Esophagus muscularis mucosa (tissue), 3 donors: ENCODE measurements around the gene AFG1L.

ENCODE experiments used
- CTCF ChIP-seq, 3 experiments: fragments of 200-600 bp in 2 of 3; fragments of 450-650 bp in 1 of 3; sonication (generic) in 2 of 3; IDR thresholded peaks; one replicate each; pipeline ENCODE4 v1.5.1; 2017 to 2019; ENCODE audit warnings: antibody characterized with exemption in 3 of 3, mild to moderate bottlenecking in 2 of 3, moderate library complexity in 1 of 3
- POLR2A ChIP-seq: fragments of 450-650 bp; IDR thresholded peaks from one replicate; pipeline ENCODE4 v1.6.1; 2017; ENCODE audit warnings: antibody characterized with exemption, moderate library complexity, mild to moderate bottlenecking, low read depth
- POLR2AphosphoS5 ChIP-seq, 2 donors: sonication (generic); formaldehyde crosslinking; IDR thresholded peaks; one replicate each; pipeline ENCODE4 v1.6.1; 2017; ENCODE audit warnings: antibody characterized with exemption in 2 of 2

GRCh38 chr6:108277831-108278230 is 17.0 kb upstream of the AFG1L start:
- TF ChIP-seq POLR2A = no peak
- no peak for TF ChIP-seq CTCF (IDR thresholded peaks at IDR 0.05)
- TF ChIP-seq POLR2AphosphoS5 (IDR thresholded peaks at IDR 0.05) = no peak
